Neural cell (in vitro differentiated cells): Measurements from ENCODE around the gene TAF7L. TPM values are rescaled to one million over a fixed set of nuclear protein-coding genes. Genes with fewer than 3 reads are reported as not detected.
A peak's percentile ranks its signal among the peaks of the same experiment; 100 is the strongest.

Experiments used
- H2AFZ ChIP-seq: fragments of 200-600, 300-800 bp; sonication (generic), shearing (Covaris generic); 2 replicates; pipeline ENCODE4 v1.6.0; 2014; ENCODE audit warnings: low read depth, mild to moderate bottlenecking, antibody characterized with exemption, low read length, moderate library complexity
- H3F3A ChIP-seq: fragments of 200-600 bp; shearing (Covaris generic); 2 replicates; pipeline ENCODE4 v1.6.1; 2016; ENCODE audit warnings: mild to moderate bottlenecking, moderate library complexity, mixed read lengths, antibody characterized with exemption, low read length; ENCODE audit not compliant: insufficient read depth, poor library complexity, severe bottlenecking
- H3K27ac ChIP-seq: fragments of 200-600, 300-800 bp; sonication (generic), shearing (Covaris generic); 2 replicates; pipeline ENCODE4 v1.5.1; 2014; ENCODE audit warnings: mild to moderate bottlenecking, low read length, moderate library complexity
- H3K27me3 ChIP-seq: fragments of 300-800, 200-600 bp; sonication (generic), shearing (Covaris generic); 2 replicates; pipeline ENCODE4 v1.6.0; 2014; ENCODE audit warnings: mild to moderate bottlenecking, low read depth, low read length, moderate library complexity; ENCODE audit not compliant: insufficient read depth
- H3K36me3 ChIP-seq: fragments of 300-800, 200-600 bp; sonication (generic), shearing (Covaris generic); 2 replicates; pipeline ENCODE4 v1.5.1; 2014; ENCODE audit warnings: mild to moderate bottlenecking, antibody characterized with exemption, low read length, moderate library complexity; ENCODE audit not compliant: insufficient read depth
- H3K4me2 ChIP-seq: fragments of 300-800, 200-600 bp; sonication (generic), shearing (Covaris generic); 2 replicates; pipeline ENCODE4 v1.6.0; 2014; ENCODE audit warnings: mild to moderate bottlenecking, low read length
- H3K4me3 ChIP-seq: fragments of 300-800, 200-600 bp; sonication (generic), shearing (Covaris generic); 2 replicates; pipeline ENCODE4 v1.5.1; 2014; ENCODE audit warnings: mild to moderate bottlenecking, low read length, moderate library complexity
- H3K79me2 ChIP-seq: fragments of 200-600 bp; shearing (Covaris generic); replicated peaks from 2 replicates; pipeline ENCODE4 v1.6.0; 2014; ENCODE audit warnings: mild to moderate bottlenecking, low read length, moderate library complexity; ENCODE audit not compliant: insufficient read depth
- H3K9ac ChIP-seq: fragments of 300-800, 200-600 bp; sonication (generic), shearing (Covaris generic); 2 replicates; pipeline ENCODE4 v1.6.1; 2016; ENCODE audit warnings: mild to moderate bottlenecking, low read length, mixed read lengths
- H3K9me2 ChIP-seq: fragments of 200-600 bp; shearing (Covaris generic); 2 replicates; pipeline ENCODE4 v1.6.1; 2016; ENCODE audit warnings: mild to moderate bottlenecking, low read length, mixed read lengths; ENCODE audit not compliant: insufficient read depth
- H3K9me3 ChIP-seq: fragments of 200-600, 300-800 bp; sonication (generic), shearing (Covaris generic); 2 replicates; pipeline ENCODE4 v1.6.1; 2016; ENCODE audit warnings: mild to moderate bottlenecking, mixed run types, low read length, moderate library complexity, mixed read lengths
- H4K20me1 ChIP-seq: fragments of 200-600 bp; shearing (Covaris generic); 2 replicates; pipeline ENCODE4 v1.6.1; 2016; ENCODE audit warnings: mild to moderate bottlenecking, mixed run types; ENCODE audit not compliant: insufficient read depth
- EP300 ChIP-seq: fragments of 450-650 bp; conservative IDR thresholded peaks from 2 replicates; pipeline ENCODE4 v1.6.1; 2014; ENCODE audit warnings: antibody characterized with exemption, mild to moderate bottlenecking, moderate library complexity; ENCODE audit not compliant: poor library complexity, severe bottlenecking
- EZH2 ChIP-seq: fragments of 200-600, 300-800 bp; shearing (Covaris generic), sonication (generic); IDR thresholded peaks from 2 replicates; pipeline ENCODE4 v1.6.1; 2014; ENCODE audit warnings: antibody characterized with exemption, low read length, borderline replicate concordance, mild to moderate bottlenecking; ENCODE audit not compliant: insufficient read depth, poor library complexity, severe bottlenecking
- MXI1 ChIP-seq: fragments of 450-650 bp; conservative IDR thresholded peaks from 2 replicates; pipeline ENCODE4 v1.6.1; 2014; ENCODE audit warnings: antibody characterized with exemption, mild to moderate bottlenecking; ENCODE audit not compliant: poor library complexity, severe bottlenecking
- POLR2AphosphoS5 ChIP-seq: IDR thresholded peaks from 2 replicates; pipeline ENCODE4 v1.6.1; 2012
- RAD21 ChIP-seq: fragments of 450-650 bp; conservative IDR thresholded peaks from 2 replicates; pipeline ENCODE4 v1.6.1; 2014; ENCODE audit warnings: antibody characterized with exemption, mild to moderate bottlenecking, moderate library complexity
- SMC3 ChIP-seq: fragments of 450-650 bp; conservative IDR thresholded peaks from 2 replicates; pipeline ENCODE4 v1.6.1; 2014; ENCODE audit warnings: antibody characterized with exemption, mild to moderate bottlenecking, moderate library complexity; ENCODE audit not compliant: poor library complexity
- TAF1 ChIP-seq: IDR thresholded peaks from 2 replicates; pipeline ENCODE4 v1.6.1; 2012; ENCODE audit warnings: low read depth
- polyA plus RNA-seq: library from polyadenylated mRNA; depleted of rRNA; stranded (reverse); fragments of >200 nt; gene quantifications from 2 replicates; pipeline ENCODE4 v1.2.3, GENCODE V29; 2014
- TF ChIP-seq, protein P1 (sequence below): fragments of 450-650 bp; IDR thresholded peaks from 2 replicates; pipeline ENCODE4 v1.5.1; 2014; ENCODE audit warnings: antibody characterized with exemption, mild to moderate bottlenecking, moderate library complexity; ENCODE audit not compliant: poor library complexity, severe bottlenecking
- TF ChIP-seq, protein P2 (sequence below): IDR thresholded peaks from 2 replicates; pipeline ENCODE4 v1.6.1; 2012; ENCODE audit warnings: borderline replicate concordance

Gene TAF7L
- polyA plus RNA-seq, 1 donor from 2014 or later, result 0.59 TPM

DNA sequence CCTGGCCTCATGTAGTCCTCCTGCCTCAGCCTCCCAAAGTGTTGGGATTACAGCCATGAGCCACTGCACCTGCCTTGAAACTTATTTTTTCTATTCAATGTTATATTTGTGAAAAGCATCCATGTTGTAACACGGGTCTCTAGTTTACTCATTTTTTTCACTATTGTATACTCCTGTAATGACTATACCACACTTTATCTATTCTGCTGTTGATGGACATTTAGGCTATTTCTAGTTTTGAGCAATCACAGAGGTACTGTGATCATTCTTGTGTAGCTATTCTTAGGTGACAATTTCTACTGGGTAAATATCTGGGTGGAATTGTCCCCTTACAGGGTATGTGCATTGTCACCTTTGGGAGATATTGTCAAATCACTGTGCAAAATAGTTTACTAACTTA is 67.9 kb downstream of the TAF7L start:
- Histone ChIP-seq H3K27ac (no peak overlapping the region), H3K27me3 (no peaks in the 10 kb centered on the region), H3K9me2 (no peaks in the 10 kb centered on the region), H3K79me2 (no peaks in the 10 kb centered on the region), H3K4me2 (no peak overlapping the region), H3K4me3 (no peak overlapping the region), H3K9ac (no peak overlapping the region), H3F3A (no peaks in the 10 kb centered on the region), H4K20me1 (no peaks in the 10 kb centered on the region), H2AFZ (no peak overlapping the region), H3K36me3 (no peaks in the 10 kb centered on the region), H3K9me3 (no peaks in the 10 kb centered on the region)
- TF ChIP-seq POLR2AphosphoS5 (no peak), TAF1 (no peak), RAD21 (no peak), EP300 (no peak), EZH2 (no peak), MXI1 (no peak)
- TF ChIP-seq, protein P1, sequence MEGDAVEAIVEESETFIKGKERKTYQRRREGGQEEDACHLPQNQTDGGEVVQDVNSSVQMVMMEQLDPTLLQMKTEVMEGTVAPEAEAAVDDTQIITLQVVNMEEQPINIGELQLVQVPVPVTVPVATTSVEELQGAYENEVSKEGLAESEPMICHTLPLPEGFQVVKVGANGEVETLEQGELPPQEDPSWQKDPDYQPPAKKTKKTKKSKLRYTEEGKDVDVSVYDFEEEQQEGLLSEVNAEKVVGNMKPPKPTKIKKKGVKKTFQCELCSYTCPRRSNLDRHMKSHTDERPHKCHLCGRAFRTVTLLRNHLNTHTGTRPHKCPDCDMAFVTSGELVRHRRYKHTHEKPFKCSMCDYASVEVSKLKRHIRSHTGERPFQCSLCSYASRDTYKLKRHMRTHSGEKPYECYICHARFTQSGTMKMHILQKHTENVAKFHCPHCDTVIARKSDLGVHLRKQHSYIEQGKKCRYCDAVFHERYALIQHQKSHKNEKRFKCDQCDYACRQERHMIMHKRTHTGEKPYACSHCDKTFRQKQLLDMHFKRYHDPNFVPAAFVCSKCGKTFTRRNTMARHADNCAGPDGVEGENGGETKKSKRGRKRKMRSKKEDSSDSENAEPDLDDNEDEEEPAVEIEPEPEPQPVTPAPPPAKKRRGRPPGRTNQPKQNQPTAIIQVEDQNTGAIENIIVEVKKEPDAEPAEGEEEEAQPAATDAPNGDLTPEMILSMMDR, result no peak

DNA sequence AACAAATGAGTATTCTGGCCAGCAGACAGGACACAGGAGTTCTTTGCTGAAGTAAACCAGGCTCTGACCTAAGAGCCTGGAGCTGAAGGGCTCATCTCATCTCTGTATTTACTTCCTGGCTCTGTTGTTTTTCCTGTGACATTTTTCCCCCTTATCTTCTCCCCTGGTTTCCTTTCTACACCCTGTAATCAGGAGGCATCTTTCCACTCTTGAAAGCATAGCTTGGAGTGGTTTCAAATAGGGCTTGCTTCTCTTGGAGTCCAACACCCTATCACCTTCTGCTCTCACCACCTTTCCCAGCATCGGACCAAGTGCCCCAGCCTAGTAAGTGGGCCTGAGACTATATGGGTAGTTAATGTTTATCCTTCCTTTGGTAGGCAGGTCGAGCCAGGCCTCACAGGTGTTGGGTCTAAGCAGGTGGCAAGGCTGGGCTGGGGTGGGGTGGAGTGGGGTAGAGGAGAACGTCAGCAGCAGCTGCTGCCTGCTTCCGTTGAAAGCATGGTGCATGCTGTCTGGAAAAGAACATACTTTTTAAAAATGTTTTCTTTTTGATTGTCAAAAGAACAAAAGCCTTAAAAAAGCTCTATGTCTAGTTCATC is 70.4 kb downstream of the TAF7L start:
- peak overlapping the region; percentile 59 for H3K4me3 ChIP-seq
- no peaks in the 10 kb centered on the region for H4K20me1 ChIP-seq
- no peaks in the 10 kb centered on the region for H3F3A ChIP-seq
- peak overlapping the region; percentile 44 for H3K4me2 ChIP-seq
- H3K9ac ChIP-seq, result peak overlapping the region; percentile 63
- H2AFZ ChIP-seq, result peak overlapping the region; percentile 27
- peak; percentile 27 for TF ChIP-seq POLR2AphosphoS5
- TF ChIP-seq, protein P1, result no peak
- TF ChIP-seq EP300, result no peak
- no peaks in the 10 kb centered on the region for H3K36me3 ChIP-seq
- H3K9me2 ChIP-seq, result no peaks in the 10 kb centered on the region
- H3K27me3 ChIP-seq, result no peaks in the 10 kb centered on the region
- peak overlapping the region; percentile 80 for H3K27ac ChIP-seq
- no peaks in the 10 kb centered on the region for H3K79me2 ChIP-seq
- no peaks in the 10 kb centered on the region for H3K9me3 ChIP-seq

DNA sequence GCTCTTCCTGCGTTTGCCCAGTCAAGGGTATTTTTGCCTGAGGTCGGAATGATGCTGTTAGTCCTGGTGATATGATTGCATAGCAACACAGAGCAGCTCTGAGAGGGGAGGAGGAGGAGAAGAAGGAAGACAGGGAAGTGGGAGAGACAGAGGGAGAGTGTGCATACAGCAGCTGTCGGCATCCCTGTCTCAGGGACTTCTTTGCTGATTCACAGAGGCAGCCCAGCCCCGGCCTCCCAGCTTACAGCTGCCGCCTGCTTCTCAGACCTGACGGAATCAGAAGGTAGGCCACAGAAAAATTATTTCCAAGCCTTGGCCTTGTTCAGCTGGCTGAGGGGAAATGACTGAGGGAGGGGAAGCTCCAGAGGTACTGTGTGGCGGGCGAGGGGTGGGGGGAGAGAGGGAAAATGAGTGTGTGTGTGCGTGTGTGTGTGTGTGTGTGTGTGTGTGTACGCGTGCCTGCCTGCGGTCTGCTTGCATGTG is 71.2 kb downstream of the TAF7L start:
- H3K9me3 ChIP-seq, result no peaks in the 10 kb centered on the region
- H3K9me2 ChIP-seq, result no peaks in the 10 kb centered on the region
- H2AFZ ChIP-seq, result peak overlapping the region; percentile 14
- H3K9ac ChIP-seq, result peak overlapping the region; percentile 63
- peak overlapping the region; percentile 59 for H3K4me3 ChIP-seq
- TF ChIP-seq EP300 (no peak), RAD21 (no peak), EZH2 (no peak), SMC3 (no peak), TAF1 (peak; percentile 49), MXI1 (no peak), POLR2AphosphoS5 (peak; percentile 9)
- TF ChIP-seq, protein P2, sequence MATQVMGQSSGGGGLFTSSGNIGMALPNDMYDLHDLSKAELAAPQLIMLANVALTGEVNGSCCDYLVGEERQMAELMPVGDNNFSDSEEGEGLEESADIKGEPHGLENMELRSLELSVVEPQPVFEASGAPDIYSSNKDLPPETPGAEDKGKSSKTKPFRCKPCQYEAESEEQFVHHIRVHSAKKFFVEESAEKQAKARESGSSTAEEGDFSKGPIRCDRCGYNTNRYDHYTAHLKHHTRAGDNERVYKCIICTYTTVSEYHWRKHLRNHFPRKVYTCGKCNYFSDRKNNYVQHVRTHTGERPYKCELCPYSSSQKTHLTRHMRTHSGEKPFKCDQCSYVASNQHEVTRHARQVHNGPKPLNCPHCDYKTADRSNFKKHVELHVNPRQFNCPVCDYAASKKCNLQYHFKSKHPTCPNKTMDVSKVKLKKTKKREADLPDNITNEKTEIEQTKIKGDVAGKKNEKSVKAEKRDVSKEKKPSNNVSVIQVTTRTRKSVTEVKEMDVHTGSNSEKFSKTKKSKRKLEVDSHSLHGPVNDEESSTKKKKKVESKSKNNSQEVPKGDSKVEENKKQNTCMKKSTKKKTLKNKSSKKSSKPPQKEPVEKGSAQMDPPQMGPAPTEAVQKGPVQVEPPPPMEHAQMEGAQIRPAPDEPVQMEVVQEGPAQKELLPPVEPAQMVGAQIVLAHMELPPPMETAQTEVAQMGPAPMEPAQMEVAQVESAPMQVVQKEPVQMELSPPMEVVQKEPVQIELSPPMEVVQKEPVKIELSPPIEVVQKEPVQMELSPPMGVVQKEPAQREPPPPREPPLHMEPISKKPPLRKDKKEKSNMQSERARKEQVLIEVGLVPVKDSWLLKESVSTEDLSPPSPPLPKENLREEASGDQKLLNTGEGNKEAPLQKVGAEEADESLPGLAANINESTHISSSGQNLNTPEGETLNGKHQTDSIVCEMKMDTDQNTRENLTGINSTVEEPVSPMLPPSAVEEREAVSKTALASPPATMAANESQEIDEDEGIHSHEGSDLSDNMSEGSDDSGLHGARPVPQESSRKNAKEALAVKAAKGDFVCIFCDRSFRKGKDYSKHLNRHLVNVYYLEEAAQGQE, result peak; percentile 44
- TF ChIP-seq, protein P1, result no peak
- H3K4me2 ChIP-seq, result peak overlapping the region; percentile 41
- peak overlapping the region; percentile 80 for H3K27ac ChIP-seq
- H4K20me1 ChIP-seq, result no peaks in the 10 kb centered on the region
- H3K36me3 ChIP-seq, result no peaks in the 10 kb centered on the region
- no peaks in the 10 kb centered on the region for H3K27me3 ChIP-seq
- H3F3A ChIP-seq, result no peaks in the 10 kb centered on the region
- H3K79me2 ChIP-seq, result no peaks in the 10 kb centered on the region
